OCI-LY3 (cell line): ENCODE measurements around the gene ADA.

Source experiments
- H2AFZ ChIP-seq: fragments of 200-600, 300-600 bp; shearing (Covaris generic); 2 replicates; pipeline ENCODE4 v1.6.0; 2014; ENCODE audit warnings: antibody characterized with exemption, low read depth, low read length
- H3K27ac ChIP-seq: fragments of 200-600, 300-600 bp; sonication (generic); 2 replicates; pipeline ENCODE4 v1.5.1; 2014; ENCODE audit warnings: mild to moderate bottlenecking, low read length, moderate library complexity, mixed read lengths
- H3K27me3 ChIP-seq: fragments of 200-600, 300-600 bp; sonication (generic); 2 replicates; pipeline ENCODE4 v1.6.1; 2014; ENCODE audit warnings: low read depth, low read length, mixed read lengths
- H3K36me3 ChIP-seq: fragments of 200-600, 300-600 bp; sonication (generic); replicated peaks from 2 replicates; pipeline ENCODE3; 2014; ENCODE audit warnings: low read depth, low read length, mixed read lengths
- H3K4me1 ChIP-seq: fragments of 300-600, 200-600 bp; sonication (generic); 2 replicates; pipeline ENCODE4 v1.6.1; 2014; ENCODE audit warnings: low read length, mixed read lengths
- H3K4me2 ChIP-seq: fragments of 200-600, 300-600 bp; sonication (generic); 2 replicates; pipeline ENCODE4 v1.6.1; 2014; ENCODE audit warnings: low read length, mixed read lengths
- H3K4me3 ChIP-seq: fragments of 300-600, 200-600 bp; sonication (generic); 2 replicates; pipeline ENCODE4 v1.5.1; 2014; ENCODE audit warnings: antibody characterized with exemption, mild to moderate bottlenecking, low read length, moderate library complexity
- H3K79me2 ChIP-seq: fragments of 300-600, 200-600 bp; shearing (Covaris generic); 2 replicates; pipeline ENCODE4 v1.6.1; 2014; ENCODE audit warnings: mild to moderate bottlenecking, low read length, mixed read lengths
- H3K9ac ChIP-seq: fragments of 300-600, 200-600 bp; shearing (Covaris generic); 2 replicates; pipeline ENCODE4 v1.6.0; 2014; ENCODE audit warnings: mild to moderate bottlenecking, low read length, moderate library complexity
- H3K9me3 ChIP-seq: fragments of 200-600, 300-600 bp; shearing (Covaris generic); 2 replicates; pipeline ENCODE4 v1.6.1; 2014; ENCODE audit warnings: low read length, mixed read lengths; ENCODE audit not compliant: insufficient read depth
- H4K20me1 ChIP-seq: fragments of 200-600, 300-600 bp; sonication (generic); 2 replicates; pipeline ENCODE4 v1.6.1; 2016; ENCODE audit warnings: low read length, mixed read lengths; ENCODE audit not compliant: insufficient read depth
- EZH2phosphoT487 ChIP-seq: fragments of 200-600 bp; shearing (Covaris generic); IDR thresholded peaks from 2 replicates; pipeline ENCODE4 v1.6.1; 2018; ENCODE audit warnings: antibody characterized with exemption, mixed run types, low read depth
- TF ChIP-seq, protein P1 (sequence below): fragments of 200-600, 300-600 bp; sonication (generic); IDR thresholded peaks from 2 replicates; pipeline ENCODE4 v1.5.1; 2014; ENCODE audit warnings: antibody characterized with exemption, low read length, low read depth

The ADA gene

DNA sequence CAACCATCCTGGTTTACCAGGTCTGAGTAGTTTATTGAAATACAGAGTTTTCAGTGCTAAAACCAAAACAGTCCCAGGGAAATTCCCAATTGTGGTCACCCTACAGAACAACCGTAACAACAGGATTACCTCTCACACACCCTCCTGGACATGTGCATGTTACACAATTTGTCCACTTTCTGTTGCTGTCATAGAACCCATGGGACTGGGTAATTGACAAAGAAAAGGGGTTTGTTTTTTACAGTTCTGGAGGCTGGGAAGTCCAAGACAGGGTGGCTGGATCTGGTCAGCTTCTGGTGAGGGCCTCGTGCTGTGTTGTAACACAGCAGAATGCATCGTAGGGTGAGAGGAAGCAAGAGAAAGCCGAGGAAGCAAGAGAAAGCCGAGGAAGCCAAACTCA, 9.1 kb upstream of the ADA start:
- Histone ChIP-seq H3K27ac (no peak overlapping the region), H3K9ac (no peak overlapping the region), H4K20me1 (no peaks in the 10 kb centered on the region), H2AFZ (no peak overlapping the region), H3K36me3 (no peaks in the 10 kb centered on the region), H3K27me3 (no peaks in the 10 kb centered on the region), H3K79me2 (no peaks in the 10 kb centered on the region), H3K4me2 (no peak overlapping the region), H3K4me3 (no peak overlapping the region), H3K9me3 (no peaks in the 10 kb centered on the region), H3K4me1 (peaks cover 21% of the 10 kb centered on the region)
- TF ChIP-seq, protein P1, sequence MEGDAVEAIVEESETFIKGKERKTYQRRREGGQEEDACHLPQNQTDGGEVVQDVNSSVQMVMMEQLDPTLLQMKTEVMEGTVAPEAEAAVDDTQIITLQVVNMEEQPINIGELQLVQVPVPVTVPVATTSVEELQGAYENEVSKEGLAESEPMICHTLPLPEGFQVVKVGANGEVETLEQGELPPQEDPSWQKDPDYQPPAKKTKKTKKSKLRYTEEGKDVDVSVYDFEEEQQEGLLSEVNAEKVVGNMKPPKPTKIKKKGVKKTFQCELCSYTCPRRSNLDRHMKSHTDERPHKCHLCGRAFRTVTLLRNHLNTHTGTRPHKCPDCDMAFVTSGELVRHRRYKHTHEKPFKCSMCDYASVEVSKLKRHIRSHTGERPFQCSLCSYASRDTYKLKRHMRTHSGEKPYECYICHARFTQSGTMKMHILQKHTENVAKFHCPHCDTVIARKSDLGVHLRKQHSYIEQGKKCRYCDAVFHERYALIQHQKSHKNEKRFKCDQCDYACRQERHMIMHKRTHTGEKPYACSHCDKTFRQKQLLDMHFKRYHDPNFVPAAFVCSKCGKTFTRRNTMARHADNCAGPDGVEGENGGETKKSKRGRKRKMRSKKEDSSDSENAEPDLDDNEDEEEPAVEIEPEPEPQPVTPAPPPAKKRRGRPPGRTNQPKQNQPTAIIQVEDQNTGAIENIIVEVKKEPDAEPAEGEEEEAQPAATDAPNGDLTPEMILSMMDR: no peak
- no peak for TF ChIP-seq EZH2phosphoT487

GRCh38 chr20:44659931-44660330, 8.4 kb upstream of the ADA start:
- Histone ChIP-seq H3K4me1 (peaks cover 20% of the 10 kb centered on the region), H3K9me3 (no peaks in the 10 kb centered on the region), H3K4me2 (no peak overlapping the region), H3K4me3 (no peak overlapping the region), H3K9ac (no peak overlapping the region), H3K27ac (no peak overlapping the region), H3K27me3 (no peaks in the 10 kb centered on the region), H3K79me2 (no peaks in the 10 kb centered on the region), H3K36me3 (no peaks in the 10 kb centered on the region), H2AFZ (no peak overlapping the region), H4K20me1 (no peaks in the 10 kb centered on the region)
- no peak for TF ChIP-seq EZH2phosphoT487
- TF ChIP-seq, protein P1: no peak

DNA sequence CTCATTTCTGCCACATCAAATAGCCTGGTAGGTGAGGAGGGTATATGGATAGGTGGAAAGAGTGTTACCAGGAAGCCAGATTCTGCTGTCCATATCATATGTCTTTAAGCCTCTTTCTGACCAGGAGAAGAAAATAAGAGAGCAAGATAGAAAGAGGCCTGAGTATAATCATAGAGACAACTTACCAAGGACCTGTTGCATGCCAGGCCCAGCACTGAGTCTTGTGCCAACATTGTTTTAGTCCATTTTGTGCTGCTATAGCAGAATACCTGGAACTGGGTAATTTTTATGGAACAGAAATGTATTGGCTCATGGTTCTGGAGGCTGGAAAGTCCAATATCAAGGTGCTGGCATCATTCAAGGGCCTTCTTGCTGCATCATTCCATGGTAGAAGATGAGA, 7.3 kb upstream of the ADA start:
- no peak overlapping the region for H3K9ac ChIP-seq
- H3K4me2 ChIP-seq: no peak overlapping the region
- no peak overlapping the region for H3K27ac ChIP-seq
- H2AFZ ChIP-seq: no peak overlapping the region
- H4K20me1 ChIP-seq: no peaks in the 10 kb centered on the region
- no peaks in the 10 kb centered on the region for H3K9me3 ChIP-seq
- TF ChIP-seq, protein P1: no peak
- TF ChIP-seq EZH2phosphoT487: no peak
- H3K36me3 ChIP-seq: no peaks in the 10 kb centered on the region
- no peaks in the 10 kb centered on the region for H3K79me2 ChIP-seq
- H3K27me3 ChIP-seq: no peaks in the 10 kb centered on the region
- no peak overlapping the region for H3K4me3 ChIP-seq
- H3K4me1 ChIP-seq: peaks cover 9% of the 10 kb centered on the region

- Histone ChIP-seq H3K9me3 (no peaks in the 10 kb centered on the region), H3K27me3 (no peaks in the 10 kb centered on the region), H3K9ac (no peak overlapping the region), H3K79me2 (no peaks in the 10 kb centered on the region), H4K20me1 (no peaks in the 10 kb centered on the region), H3K4me1 (peaks cover 8% of the 10 kb centered on the region), H3K4me3 (no peak overlapping the region), H2AFZ (no peak overlapping the region), H3K27ac (no peak overlapping the region), H3K36me3 (no peaks in the 10 kb centered on the region), H3K4me2 (no peak overlapping the region)
- TF ChIP-seq, protein P1: no peak
- TF ChIP-seq EZH2phosphoT487: no peak
These were observed 6.4 kb upstream of the ADA start for GRCh38 chr20:44657875-44658274.
